ENCODE results near the gene PLEKHA1. TPM values are rescaled to one million over a fixed set of nuclear protein-coding genes. Genes with fewer than 3 reads are reported as not detected.

Gene PLEKHA1
- total RNA-seq, 1 experiment from 2014 or later = 18.9 TPM

DNA sequence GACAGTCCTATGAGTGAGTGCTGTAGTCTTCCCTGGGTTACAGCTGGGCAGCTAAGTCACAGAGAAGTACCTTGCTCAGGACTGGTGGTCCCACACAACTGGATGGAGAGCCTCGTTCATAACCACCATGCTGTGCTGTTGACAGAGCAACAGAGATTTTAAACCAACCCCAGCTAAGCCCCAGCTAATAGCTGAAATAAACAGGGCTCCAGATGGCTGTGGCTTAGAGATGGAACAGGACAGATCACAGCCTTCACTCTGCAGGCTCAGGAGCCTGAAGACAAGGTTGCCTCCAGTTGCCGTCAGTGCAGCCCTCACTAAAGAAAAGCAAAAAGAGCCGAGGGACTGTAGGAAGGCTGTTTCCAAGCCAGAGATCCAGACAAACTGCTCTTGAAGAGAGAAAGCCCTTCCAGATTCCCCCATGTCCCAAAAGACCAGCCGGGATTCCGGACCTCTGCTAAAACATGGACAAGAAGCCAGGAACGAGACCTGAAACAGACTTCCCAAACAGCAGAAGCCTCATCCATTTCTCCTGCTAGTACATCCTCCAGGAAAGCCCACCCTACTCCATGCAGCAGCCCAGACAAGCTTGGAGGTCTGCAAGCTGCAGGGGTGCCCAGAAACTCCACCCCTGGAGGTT, 91.0 kb downstream of the PLEKHA1 start:
- Histone ChIP-seq H3K27me3 (replicated peaks; ENCODE audit: insufficient read depth, low read depth, low read length, poor library complexity) (peaks cover 67% of the 10 kb centered on the region), H3K9me3 (ENCODE audit: low read depth, low read length, poor library complexity, severe bottlenecking) (no peaks in the 10 kb centered on the region), H3K27ac (ENCODE audit: low read depth, low read length, poor library complexity, severe bottlenecking) (no peak overlapping the region), H3K36me3 (ENCODE audit: insufficient read depth, low read length, poor library complexity, severe bottlenecking) (no peaks in the 10 kb centered on the region), H3K4me3 (ENCODE audit: low read depth, low read length, poor library complexity, severe bottlenecking) (no peak overlapping the region), H3K4me1 (ENCODE audit: insufficient read depth, low read length, poor library complexity, severe bottlenecking) (peaks cover 5% of the 10 kb centered on the region)
- DNase-seq (ENCODE audit: low spot score) = no peak
- ChIA-PET POLR2A (ENCODE audit: low non-redundant PET) (no interaction called here), CTCF (no interaction called here)
- intact Hi-C loops (cut with micrococcal nuclease; ENCODE audit: unreplicated experiment) = no loop called here
- BruUV-seq (replicated peaks) = no TSS peak
- TF ChIP-seq, protein P1, sequence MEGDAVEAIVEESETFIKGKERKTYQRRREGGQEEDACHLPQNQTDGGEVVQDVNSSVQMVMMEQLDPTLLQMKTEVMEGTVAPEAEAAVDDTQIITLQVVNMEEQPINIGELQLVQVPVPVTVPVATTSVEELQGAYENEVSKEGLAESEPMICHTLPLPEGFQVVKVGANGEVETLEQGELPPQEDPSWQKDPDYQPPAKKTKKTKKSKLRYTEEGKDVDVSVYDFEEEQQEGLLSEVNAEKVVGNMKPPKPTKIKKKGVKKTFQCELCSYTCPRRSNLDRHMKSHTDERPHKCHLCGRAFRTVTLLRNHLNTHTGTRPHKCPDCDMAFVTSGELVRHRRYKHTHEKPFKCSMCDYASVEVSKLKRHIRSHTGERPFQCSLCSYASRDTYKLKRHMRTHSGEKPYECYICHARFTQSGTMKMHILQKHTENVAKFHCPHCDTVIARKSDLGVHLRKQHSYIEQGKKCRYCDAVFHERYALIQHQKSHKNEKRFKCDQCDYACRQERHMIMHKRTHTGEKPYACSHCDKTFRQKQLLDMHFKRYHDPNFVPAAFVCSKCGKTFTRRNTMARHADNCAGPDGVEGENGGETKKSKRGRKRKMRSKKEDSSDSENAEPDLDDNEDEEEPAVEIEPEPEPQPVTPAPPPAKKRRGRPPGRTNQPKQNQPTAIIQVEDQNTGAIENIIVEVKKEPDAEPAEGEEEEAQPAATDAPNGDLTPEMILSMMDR (conservative IDR thresholded peaks at IDR 0.05; ENCODE audit: low read depth, low read length) = no peak
- TF ChIP-seq EZH2 (IDR thresholded peaks at IDR 0.05; ENCODE audit: borderline replicate concordance, low read depth, low read length, poor library complexity, severe bottlenecking) = no peak

DNA sequence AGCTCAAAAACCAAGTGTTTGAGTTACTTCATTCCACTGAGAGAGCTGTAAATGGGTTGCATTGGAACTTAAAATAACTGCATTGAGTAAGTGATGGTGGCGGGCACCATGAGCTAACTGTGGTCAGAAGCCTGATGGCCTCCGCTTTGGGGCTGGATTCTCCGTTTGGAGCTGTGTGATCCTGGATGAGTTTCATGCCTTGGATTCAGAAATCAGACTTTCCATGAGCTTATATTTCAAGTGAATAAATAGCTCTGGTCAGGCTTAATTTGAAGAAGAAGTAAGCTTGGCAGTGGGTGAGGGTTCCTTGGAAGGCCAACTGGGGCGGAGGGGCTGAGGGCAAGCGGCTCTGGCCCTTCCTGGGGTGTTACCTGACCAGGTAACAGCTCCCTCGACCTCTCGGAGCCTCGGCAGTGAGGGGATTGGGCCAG, 92.5 kb downstream of the PLEKHA1 start:
- POLR2A ChIA-PET (ENCODE audit: low non-redundant PET) = no interaction called here
- Histone ChIP-seq H3K36me3 (ENCODE audit: insufficient read depth, low read length, poor library complexity, severe bottlenecking) (no peaks in the 10 kb centered on the region), H3K4me1 (ENCODE audit: insufficient read depth, low read length, poor library complexity, severe bottlenecking) (no peaks in the 10 kb centered on the region), H3K27me3 (replicated peaks; ENCODE audit: insufficient read depth, low read depth, low read length, poor library complexity) (peaks cover 58% of the 10 kb centered on the region), H3K27ac (ENCODE audit: low read depth, low read length, poor library complexity, severe bottlenecking) (no peak overlapping the region), H3K9me3 (ENCODE audit: low read depth, low read length, poor library complexity, severe bottlenecking) (no peaks in the 10 kb centered on the region), H3K4me3 (ENCODE audit: low read depth, low read length, poor library complexity, severe bottlenecking) (no peak overlapping the region)
- DNase-seq (ENCODE audit: low spot score) = no peak
- no peak for TF ChIP-seq EZH2 (IDR thresholded peaks at IDR 0.05; ENCODE audit: borderline replicate concordance, low read depth, low read length, poor library complexity, severe bottlenecking)
- TF ChIP-seq, protein P1 (conservative IDR thresholded peaks at IDR 0.05; ENCODE audit: low read depth, low read length) = no peak
- CTCF ChIA-PET = no interaction called here
- no TSS peak for BruUV-seq (replicated peaks)
- intact Hi-C loops (cut with micrococcal nuclease; ENCODE audit: unreplicated experiment) = no loop called here

DNA sequence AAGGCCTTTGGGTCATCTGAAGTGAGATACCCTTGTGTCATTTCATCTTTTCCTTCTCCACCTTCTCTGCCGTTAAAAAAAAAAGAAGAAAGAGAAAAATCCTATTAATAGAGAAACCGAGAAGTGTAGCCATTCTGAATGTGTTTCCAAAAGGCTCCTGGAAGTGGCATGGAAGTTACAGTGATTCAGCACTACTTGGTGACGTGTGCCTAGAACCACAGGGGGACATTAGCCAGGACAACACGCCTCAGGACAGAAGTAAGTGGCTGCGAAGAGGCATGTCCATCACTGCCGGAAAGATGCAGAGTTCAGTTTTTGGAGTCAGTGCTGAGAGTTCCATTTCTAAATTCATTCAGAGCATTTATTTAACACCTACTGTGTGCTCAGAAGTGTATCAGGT, 93.2 kb downstream of the PLEKHA1 start:
- Histone ChIP-seq H3K27ac (ENCODE audit: low read depth, low read length, poor library complexity, severe bottlenecking) (no peak overlapping the region), H3K4me3 (ENCODE audit: low read depth, low read length, poor library complexity, severe bottlenecking) (no peak overlapping the region), H3K27me3 (replicated peaks; ENCODE audit: insufficient read depth, low read depth, low read length, poor library complexity) (peaks cover 50% of the 10 kb centered on the region), H3K9me3 (ENCODE audit: low read depth, low read length, poor library complexity, severe bottlenecking) (no peaks in the 10 kb centered on the region), H3K4me1 (ENCODE audit: insufficient read depth, low read length, poor library complexity, severe bottlenecking) (no peaks in the 10 kb centered on the region), H3K36me3 (ENCODE audit: insufficient read depth, low read length, poor library complexity, severe bottlenecking) (no peaks in the 10 kb centered on the region)
- intact Hi-C loops (cut with micrococcal nuclease; ENCODE audit: unreplicated experiment) = no loop called here
- no peak for TF ChIP-seq EZH2 (IDR thresholded peaks at IDR 0.05; ENCODE audit: borderline replicate concordance, low read depth, low read length, poor library complexity, severe bottlenecking)
- TF ChIP-seq, protein P1 (conservative IDR thresholded peaks at IDR 0.05; ENCODE audit: low read depth, low read length) = no peak
- ChIA-PET CTCF (no interaction called here), POLR2A (ENCODE audit: low non-redundant PET) (no interaction called here)
- no peak for DNase-seq (ENCODE audit: low spot score)
- no TSS peak for BruUV-seq (replicated peaks)

Data from A673 (cell line).